Measurements from ENCODE around the gene KCNMB4.
"Not testable (repeated sequence)": the region's sequence is repeated elsewhere in the genome, so short reads cannot be mapped to it uniquely, and the experiment has no call there.

The KCNMB4 gene

GRCh38 chr12:70379846-70380245 is 13.8 kb downstream of the KCNMB4 start:
- no peak for DNase-seq

- no peak for DNase-seq
Measured at GRCh38 chr12:70383484-70383883, 17.4 kb downstream of the KCNMB4 start.

GRCh38 chr12:70383886-70384285 is 17.8 kb downstream of the KCNMB4 start:
- no peak for DNase-seq

GRCh38 chr12:70386771-70387170 is 20.7 kb downstream of the KCNMB4 start:
- DNase-seq: no peak

GRCh38 chr12:70389678-70390077 is 23.6 kb downstream of the KCNMB4 start:
- DNase-seq: no peak

- not testable (repeated sequence) for DNase-seq
Measured at GRCh38 chr12:70392631-70393030, 26.5 kb downstream of the KCNMB4 start.

DNA sequence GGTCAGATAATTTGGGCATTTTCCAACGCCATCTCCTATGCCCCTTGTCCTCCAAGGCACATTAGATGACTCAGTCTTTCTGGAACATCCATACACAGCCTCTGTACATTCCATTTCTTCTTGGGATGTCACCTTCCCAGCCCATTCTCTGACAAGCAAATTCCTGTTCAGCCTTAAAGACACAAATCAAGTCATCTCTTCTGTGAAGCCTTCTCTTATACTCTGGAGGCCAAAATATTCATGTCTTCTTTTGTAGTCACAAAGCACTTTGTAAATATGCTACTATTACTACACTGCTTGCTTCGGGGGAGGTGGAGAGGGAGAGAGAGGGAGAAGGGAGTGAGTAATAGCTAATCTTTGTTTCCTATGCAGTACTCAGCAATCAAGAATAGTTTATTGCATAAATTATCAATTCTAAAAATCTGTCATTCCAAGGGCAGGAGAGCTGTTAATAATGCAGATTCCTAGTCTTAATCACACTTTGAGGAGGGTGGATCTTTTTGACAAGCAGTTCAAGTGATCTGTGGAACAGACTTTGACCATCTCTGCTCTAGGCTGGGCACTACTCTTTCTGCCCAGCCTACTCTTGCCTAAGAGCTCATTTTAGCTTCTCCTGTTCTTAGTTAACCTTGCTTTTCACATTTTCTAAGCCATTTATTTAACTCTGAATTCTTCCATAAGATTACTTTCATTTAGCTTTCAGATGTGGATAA is 27.9 kb downstream of the KCNMB4 start:
- DNase-seq: no peak

GRCh38 chr12:70398002-70398401 is 31.9 kb downstream of the KCNMB4 start:
- no peak for DNase-seq

- DNase-seq: no peak
Measured at GRCh38 chr12:70398862-70399261, 32.8 kb downstream of the KCNMB4 start.

DNA sequence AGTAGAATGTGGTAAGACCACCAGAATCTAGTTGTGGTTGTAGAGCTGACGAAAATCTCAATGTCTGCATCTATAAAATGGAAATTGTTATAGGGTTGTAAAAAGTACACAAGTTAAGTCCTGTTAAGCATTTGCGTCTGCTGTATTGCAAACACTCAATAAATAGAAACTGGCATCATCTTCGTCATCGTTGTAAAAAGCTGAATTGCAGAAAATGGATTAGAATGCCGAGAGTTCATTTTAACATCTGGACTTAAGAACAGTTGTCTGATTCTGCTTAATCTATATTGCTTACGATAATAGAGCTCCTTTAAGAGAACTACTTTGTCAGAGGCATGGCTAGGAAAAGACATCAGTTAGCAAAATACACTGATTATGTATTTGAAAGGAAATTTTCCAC is 33.2 kb downstream of the KCNMB4 start:
- no peak for DNase-seq

GRCh38 chr12:70400124-70400523 is 34.0 kb downstream of the KCNMB4 start:
- no peak for DNase-seq

DNA sequence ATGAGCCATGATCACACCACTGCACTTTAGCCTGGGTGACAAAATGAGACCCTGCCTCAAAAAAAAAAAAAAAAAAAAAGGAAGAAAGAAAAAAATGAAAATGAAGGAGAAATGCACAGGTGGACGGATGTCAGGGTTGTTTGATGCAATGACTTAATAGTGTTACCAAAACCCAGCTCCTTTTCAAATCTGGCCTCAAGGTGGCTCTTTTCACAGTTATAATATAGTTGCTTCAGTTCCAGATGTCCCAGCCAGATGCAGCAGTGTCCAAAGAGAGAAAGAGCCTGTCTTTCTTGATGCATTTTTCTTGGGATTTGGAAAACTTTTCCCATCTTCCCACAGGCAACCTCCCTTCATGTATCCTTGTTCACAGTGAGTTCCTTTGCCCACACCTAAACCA is 36.5 kb downstream of the KCNMB4 start:
- DNase-seq: peak; percentile 3

DNA sequence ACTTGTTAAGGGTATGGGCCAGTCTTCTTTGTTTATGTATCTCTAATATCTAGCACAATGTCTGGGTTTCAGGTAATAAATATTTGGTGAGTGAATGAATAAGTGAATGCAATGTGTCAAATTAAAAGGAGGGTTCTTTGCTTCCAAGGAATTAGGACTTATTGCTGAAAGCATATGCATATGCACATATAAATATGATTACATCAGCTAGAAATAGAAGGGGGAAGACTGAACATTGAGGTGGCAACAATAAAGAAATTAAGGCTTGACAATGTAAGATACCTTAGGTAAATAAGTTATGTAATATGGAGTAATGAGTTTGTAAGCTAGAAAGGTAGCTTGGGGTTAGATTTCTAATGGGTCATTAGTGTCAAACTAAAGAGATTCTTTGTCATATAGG is 37.7 kb downstream of the KCNMB4 start:
- no peak for DNase-seq

- DNase-seq: no peak
Measured at GRCh38 chr12:70408004-70408790, 42.1 kb downstream of the KCNMB4 start.

GRCh38 chr12:70415987-70416386 is 49.9 kb downstream of the KCNMB4 start:
- DNase-seq: no peak

- no peak for DNase-seq
Measured at GRCh38 chr12:70417121-70417520, 51.0 kb downstream of the KCNMB4 start.

DNA sequence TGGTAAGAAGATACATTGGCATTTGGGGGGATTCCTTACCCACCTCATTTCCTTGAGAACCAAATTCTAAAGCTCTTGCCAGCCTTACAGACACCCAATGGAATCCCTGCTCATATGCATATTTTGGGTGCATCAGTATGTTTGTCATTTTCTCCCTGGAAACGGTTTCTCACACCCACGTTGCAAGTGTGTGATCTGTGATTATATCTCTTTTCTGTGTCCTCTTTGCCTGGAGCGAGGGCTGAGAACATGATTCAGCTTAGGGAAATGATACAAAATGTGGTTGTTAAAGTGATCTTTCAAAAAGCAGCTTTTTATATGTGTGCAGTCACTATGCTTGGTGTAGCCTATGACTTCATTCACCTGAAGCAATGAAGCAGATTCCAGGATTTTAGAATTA is 52.0 kb downstream of the KCNMB4 start:
- no peak for DNase-seq

DNA sequence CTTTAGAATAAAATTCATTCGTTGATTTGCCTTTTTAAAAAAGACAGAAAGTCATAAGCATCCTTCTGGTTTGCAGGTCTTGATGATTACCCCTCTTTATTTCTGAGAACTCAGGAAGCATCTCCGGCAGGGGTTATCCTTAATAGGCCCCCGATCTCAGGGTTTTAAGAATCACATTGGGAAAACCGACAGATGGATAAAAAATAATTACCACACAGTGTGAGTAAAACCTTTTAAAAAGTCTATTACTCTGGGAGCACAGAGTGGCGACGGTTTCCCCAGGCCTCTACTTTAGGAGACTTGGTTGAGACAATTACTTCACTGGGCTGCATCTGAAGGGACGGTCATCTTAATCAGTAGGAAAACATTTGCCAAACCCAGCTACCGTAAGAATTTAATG is 56.5 kb downstream of the KCNMB4 start:
- DNase-seq: no peak

- DNase-seq: no peak
Measured at GRCh38 chr12:70426620-70427019, 60.5 kb downstream of the KCNMB4 start.

DNA sequence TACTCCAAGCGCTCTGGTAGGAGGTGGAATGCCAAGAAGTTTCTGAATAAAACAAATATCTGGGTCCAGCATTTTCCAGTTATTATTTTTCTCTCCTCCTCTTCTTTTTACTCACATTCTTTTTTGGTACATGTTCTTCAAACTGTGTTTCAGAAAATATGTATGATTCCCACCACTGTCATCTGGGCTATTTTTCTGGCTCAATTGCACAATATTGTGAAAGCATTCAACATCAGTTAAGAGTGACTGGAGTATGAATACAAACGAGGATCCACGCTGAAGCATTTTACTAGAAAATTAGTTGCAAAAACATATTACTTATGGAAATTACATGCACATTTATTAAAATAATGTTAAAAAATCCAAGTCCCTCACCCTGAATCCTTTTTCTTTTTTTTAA is 61.5 kb downstream of the KCNMB4 start:
- DNase-seq: no peak

GRCh38 chr12:70430400-70430799 is 64.3 kb downstream of the KCNMB4 start:
- no peak for DNase-seq

- no peak for DNase-seq
Measured at GRCh38 chr12:70436836-70437235, 70.7 kb downstream of the KCNMB4 start.

DNA sequence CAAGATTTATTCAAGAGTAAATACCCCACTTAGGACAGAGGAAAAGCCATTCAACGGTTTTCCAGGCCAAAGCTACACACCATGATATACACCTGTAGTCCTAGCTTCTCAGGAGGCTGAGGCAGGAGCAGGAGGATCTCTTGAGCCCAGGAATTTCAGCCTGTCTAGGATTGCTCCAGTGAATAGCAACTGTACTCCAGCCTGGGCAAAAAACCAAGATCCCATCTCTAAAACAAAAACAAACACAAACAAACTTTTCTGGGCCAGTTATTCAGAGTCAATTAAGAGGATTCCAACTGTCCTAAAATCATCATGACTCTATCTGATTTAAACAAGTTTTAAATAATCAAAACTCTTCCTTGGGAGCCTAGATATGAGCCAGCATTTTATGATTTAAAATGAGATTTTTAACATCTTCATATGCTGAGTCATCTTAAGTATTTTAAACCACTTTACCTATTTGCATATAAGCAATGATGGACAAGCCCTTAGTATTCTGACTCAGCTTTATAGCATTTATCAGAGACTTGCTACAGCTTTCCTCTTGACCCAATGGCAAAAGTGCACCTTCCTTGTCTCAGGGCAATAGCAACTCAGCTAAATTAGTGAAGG is 77.1 kb downstream of the KCNMB4 start:
- DNase-seq: no peak

GRCh38 chr12:70444903-70445302 is 78.8 kb downstream of the KCNMB4 start:
- no peak for DNase-seq
